GM21723 (cell line): Measurements from ENCODE around the gene CCR9.
A peak's percentile ranks its signal among the peaks of the same experiment; 100 is the strongest.
"Not testable (repeated sequence)": the region's sequence is repeated elsewhere in the genome, so short reads cannot be mapped to it uniquely, and the experiment has no call there.

ENCODE experiments used
- ATAC-seq: cut with Tn5 transposase; IDR thresholded peaks from one replicate; pipeline ENCODE4 v1.9.1; 2021; ENCODE audit warnings: mild to moderate bottlenecking, moderate library complexity; ENCODE audit not compliant: unreplicated experiment

The CCR9 gene, protein sequence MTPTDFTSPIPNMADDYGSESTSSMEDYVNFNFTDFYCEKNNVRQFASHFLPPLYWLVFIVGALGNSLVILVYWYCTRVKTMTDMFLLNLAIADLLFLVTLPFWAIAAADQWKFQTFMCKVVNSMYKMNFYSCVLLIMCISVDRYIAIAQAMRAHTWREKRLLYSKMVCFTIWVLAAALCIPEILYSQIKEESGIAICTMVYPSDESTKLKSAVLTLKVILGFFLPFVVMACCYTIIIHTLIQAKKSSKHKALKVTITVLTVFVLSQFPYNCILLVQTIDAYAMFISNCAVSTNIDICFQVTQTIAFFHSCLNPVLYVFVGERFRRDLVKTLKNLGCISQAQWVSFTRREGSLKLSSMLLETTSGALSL

DNA sequence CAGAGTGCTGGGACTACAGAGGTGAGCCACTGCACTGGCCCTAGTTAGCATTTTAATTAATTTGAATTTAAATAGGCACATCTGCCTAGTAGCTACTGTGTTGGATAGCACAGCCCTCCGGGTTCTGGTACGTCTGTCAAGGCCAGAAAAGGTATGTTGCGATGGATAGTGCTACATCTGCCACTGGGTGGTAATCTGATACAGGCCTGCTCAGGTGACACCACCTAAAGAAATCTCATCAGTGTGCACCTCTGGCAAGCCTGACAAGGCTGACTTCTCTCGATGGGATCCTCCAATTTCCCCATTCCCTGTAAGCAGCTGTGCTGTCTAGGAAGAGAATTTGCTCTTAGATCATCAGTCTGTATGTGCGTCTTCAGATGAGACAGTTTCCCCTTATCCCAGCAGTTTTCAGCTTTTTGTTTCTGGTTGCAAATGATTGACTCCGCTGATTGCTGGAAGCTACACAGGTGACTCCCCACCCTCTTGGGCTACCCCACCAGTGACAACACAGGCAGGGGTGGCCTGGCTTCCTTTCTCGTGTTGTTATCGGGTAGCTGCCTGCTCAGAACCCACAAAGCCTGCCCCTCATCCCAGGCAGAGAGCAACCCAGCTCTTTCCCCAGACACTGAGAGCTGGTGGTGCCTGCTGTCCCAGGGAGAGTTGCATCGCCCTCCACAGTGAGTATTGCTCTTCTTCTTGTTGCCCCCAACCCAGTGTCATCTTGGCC, at the start of gene CCR9:
TSS of gene CCR9 (plus strand) at position 565 of the 727 bp plus-strand sequence. CDS start 8,391 bp downstream, outside the sequence.
- no peak for ATAC-seq

DNA sequence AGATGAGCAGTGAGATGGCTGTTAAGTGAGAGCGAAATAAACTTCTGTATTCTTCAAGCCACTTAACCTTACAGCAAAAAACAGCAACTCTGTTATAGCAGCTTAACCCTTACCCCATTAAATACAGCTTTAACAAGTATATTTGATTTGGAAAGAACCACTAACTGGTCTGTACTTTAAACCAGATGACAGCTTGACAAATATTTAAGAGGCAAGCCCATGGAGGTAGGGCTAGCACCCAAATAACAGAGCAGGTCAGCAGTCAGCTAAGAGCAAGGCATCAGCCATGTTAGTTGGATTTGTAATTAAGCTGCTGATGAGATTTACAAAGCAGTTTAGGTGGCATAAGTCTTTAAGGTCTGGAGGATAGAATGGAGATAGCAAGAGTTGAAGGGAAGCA, 47.9 kb upstream of the CCR9 start:
- ATAC-seq: no peak

DNA sequence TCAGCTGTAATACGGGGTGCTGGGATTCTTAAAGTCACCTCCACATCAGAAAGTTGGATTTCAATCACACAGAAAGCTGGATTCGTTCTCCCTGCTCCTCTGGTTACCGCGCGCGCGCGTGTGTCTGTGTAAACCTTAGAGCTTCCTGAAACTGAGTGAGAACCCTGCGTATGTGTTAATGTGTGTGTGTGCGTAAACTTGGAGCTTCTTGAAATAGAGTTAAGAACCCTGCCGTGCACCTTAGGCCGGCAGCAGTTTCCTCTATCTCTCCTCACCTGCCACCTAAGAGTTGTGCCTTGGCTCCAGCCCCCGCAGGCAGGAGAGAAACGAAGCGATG, 45.0 kb upstream of the CCR9 start:
- ATAC-seq: no peak

DNA sequence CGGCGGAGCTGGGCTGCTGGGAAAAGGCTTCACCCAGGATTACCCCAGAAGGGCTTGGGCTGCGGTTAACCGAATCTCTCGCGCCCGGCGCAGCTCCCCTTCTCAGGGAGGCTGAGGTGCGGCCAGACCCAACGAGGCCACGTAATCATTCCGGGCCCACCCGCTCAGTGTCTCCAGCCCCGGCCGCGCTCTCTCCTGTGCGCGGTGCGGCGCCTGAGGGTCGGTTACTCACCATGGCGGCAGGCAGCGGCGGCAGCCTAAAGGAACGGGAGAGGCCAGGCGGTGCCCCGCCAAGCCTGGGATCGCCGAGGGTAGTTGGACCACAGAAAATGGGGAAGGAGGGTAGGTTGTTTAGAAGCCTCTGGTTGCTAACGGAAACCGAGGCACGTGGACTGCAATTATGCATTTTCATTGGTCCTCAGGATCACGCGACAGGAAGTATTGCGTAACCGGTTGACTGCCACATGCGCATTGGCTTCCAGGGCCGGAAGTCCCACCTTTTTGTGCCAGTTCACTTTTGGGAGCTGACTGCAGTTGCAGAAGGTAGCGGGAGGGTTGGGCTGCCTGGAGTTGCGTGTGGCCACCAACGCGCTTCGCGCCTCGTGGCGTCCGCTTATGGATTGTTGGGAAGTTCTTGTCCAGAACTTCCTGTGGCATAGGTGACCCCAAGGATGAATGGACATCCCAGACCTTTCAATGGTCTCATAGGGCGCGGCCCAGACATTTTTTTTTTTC, 44.4 kb upstream of the CCR9 start, which contains the start of gene LZTFL1:
TSS of gene LZTFL1 (minus strand) at position 363 of the 735 bp plus-strand sequence. CDS start at position 235, 128 bp downstream.
- peak; percentile 95 for ATAC-seq

DNA sequence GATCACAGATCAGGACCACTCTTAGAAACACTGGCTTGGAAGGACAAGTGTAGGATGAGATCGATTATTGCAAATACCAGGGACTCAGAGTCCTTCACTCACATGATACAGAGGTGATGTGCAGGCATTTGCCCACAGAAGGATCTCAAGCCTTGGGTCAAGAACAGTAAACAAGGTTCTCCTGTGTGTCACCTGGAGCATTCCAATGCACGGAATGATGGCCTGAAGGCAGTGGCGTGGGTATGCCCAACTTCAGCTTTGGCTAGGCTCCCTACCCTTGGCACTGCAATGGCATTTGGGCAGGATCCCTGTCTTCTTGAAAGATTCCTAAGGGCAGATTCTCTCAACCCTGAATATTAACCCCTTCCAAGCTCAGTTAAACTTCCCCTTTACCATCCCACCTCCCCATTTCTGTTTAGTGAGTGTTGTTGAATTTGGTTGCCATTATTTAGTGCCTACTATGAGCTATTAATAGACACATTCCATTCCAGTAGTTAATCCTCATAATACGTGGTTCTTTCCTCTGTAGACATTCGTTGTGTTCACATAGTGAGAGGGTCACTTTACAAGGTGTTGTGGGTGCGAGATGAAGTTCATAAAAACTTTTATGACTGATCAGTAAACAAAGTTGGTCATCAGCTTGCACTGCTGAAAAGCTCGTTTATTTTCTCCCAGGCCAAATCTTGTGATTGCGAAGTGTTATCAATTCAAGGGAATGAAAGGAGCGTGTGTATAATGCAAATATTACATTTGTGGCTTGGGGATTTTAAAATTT, 43.3 kb upstream of the CCR9 start:
- ATAC-seq: no peak

DNA sequence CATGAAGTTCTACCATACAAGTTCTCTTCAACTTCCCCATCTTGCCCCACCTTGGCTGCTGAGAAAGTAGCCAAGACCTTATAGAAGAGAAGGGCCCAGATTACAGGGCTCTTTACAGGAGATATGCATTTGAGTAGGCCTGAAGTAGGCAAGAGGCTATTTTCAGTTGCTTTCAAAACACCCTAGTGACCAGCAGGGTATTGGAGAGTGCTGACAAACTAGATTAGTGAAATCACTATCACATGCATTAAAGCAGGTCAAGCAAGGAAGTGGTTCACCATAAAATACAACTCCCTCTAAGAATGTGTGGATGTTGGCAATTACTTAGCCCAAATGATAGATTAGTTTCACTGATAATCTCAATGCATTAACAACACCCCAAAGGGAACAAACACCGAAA, 41.7 kb upstream of the CCR9 start:
- ATAC-seq: no peak

DNA sequence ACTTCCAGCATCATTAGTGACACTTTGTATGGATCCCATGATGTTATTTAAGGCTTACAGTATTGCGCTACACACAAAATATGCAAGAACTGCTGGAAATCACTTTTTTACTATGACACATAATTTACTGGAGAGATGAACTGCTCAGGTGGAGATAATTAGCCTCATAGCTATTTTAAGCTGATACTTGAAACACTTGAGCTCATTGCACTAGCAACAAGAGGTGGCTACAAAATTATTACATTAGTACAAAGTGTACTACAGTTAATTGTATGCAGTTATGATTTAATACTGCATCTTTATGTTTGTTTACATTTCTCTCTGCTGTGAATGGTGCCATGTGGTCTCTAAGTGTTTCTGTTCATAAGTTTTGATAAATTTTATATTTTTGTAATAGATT, 38.0 kb upstream of the CCR9 start:
- no peak for ATAC-seq

DNA sequence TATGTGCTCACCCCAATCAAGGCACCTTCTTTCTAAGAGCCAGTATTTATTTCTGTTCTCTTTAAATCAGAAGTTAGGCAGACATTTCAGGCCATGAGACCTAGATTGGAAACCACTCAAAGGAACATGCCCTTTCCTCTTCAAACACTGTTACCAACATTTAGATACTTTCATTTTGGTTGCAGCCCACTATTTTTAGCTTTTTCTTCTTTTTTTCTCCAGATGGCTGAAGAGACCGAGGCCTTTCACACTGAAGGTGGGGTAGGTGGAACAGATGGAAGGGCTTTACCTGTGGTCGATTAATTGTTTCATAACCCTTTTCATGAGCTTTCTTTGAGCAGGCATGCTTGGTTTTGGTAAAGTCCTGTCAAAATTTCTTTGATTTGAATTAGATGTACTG, 33.5 kb upstream of the CCR9 start:
- peak; percentile 68 for ATAC-seq

DNA sequence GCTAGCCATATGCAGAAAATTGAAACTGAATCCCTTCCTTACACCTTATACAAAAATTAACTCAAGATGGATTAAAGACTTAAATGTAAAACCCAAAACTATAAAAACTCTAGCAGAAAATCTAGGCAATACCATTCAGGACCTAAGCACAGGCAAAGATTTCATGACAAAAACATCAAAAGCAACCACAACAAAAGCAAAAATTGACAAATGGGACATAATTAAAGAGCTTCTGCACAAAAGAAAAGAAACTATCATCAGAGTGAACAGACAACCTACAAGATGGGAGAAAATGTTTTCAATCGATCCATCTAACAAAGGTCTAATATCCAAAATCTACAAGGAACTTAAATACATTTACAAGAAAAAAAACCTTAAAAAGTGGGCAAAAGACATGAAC, 30.0 kb upstream of the CCR9 start:
- not testable (repeated sequence) for ATAC-seq

DNA sequence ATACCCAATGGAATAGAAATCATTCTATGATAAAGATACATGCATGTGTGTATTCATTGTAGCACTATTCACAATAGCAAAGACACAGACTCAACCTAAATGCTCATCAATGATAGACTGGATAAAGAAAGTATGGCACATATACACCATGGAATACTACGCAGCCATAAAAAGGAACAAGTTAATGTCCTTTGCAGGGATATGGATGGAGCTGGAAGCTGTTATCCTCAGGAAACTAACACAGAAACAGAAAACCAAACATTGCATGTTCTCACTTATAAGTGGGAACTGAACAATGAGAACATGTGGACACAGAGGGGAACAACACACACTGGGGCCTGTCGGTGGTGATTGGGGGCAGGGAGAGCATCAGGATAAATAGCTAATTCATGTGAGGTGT, 29.3 kb upstream of the CCR9 start:
- ATAC-seq: not testable (repeated sequence)

DNA sequence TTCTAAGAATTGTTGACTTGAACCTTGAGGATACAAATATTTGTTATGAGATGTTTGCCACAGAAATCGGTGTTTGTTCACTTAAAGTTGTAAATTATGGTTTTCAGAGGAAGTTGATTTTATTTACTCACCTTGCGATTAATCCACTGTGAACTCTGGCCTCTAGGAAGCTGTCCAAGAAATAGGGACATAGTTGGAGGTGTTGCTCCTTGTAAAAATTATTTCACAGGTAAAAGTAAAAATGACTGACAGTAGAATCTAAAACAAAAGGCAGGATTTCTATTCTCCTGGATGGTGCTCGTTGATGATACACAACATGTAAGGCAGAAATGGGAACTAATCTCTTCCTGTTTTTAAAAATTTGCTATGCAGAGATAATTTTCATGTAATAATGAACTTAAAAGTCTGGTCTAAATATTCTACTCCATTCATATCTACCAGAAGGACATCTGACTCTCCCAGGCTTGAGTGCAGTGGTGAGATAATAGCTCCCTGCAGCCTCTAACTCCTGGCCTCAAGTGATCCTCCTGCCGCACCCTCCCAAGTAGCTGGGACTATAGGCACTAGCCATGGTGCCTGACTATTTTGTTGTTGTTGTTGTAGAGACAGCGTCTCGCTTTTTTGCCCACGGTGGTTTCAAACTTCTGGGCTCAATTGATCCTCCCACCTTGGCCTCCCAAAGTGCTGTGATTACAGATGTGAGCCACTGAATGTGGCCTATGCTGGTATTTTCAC, 27.4 kb upstream of the CCR9 start:
- no peak for ATAC-seq

DNA sequence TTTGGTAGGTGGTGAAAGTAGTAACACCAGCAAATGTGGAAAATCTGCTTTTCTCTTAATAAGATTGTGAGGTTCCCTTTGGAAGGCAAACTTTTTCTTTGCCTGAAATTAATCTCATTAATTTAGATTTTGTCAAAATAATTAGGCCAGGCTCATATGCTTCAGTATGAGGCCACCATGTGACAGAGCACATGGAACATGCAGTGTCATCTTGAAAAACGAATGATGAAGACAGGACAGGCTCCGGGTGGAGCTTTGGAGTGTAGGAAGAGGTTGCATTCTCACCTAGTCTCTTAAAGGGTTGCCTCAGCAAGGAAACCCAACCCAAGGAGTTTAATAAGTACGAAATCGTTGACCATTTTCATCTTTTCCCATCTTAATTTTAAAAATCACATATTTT, 25.9 kb upstream of the CCR9 start:
- no peak for ATAC-seq

DNA sequence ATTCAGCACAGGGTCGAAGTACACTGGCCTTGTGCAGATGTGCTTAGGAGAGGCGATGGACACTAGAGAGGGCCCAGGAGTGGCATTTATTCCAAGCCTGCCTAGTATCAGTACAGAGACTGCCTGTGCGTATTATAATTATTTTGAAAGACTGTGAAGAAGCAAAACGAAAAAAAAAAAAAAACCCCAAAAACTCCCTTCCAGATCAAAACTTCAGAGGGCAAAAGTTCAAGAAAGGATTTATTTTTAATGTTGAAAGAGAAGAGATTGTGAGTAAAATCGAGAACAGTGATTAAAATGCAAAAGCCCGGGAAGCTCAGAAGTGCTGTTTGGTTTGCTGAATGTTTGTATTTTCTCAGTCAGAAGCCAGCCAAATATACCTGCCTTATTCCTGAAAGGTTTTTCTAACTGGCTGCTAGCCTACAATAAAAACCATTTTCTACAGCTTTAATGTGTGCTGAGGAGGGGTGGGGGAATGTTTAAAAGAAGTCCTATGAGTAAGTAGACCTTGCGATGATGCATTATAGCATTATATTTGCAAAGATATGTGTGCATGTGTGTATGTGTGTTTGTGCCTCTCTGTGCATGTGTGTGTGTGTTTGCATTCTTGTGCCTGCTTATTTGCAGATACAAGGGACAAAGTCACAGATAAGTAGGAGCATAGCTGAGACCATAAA, 25.2 kb upstream of the CCR9 start:
- ATAC-seq: peak; percentile 71

DNA sequence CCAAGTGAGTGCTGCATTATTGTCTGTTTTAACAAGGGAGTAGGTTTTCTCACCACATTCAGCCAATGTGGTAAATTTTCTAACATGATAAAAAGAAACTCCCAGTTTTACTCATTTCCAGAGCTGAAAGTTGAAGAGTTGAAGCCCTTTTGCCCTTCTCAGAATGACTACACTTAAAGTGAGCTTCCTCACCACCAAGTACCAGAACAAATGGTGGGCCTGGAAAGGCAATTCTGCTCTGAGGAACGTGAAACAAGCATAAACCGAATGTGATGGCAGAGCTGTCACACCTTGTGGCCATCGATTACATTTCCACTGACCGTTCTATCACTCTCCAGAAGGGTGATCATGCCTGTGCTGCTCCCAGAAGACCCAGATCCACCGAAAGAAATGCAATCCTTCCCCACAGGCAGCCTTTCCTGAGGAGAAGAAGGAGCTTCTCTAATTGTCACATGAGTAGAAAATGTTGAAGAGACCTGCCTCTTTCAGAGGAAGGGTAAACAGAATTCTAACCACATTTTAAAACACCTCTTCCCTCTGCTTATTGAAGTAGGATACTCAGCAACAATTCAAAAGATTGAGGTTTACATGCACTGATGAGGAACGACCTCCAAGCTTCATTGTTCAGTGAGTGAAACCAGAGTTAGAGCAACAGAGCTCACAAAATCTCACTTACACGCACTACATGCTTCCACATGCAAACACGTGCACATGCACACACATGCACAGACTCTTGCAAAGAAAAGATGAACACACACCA, 21.4 kb upstream of the CCR9 start:
- peak; percentile 62 for ATAC-seq

DNA sequence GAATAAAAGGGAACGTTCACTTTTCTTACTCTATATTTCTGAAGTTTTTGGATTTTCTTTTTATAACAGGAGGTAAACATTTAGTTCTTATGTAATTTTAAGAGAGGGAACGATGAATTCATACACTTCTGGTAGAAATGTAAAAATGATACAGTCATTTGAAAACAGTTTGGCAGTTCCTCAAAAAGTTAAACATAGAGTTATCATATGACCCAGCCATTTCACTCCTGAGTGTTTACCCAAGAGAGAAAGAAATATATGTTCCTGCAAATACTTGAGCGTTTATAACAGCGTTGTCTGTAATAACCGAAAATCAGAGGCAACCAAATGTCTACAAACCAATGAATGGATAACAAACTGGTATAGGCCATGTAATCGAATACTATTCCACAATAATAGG, 20.8 kb upstream of the CCR9 start:
- no peak for ATAC-seq

DNA sequence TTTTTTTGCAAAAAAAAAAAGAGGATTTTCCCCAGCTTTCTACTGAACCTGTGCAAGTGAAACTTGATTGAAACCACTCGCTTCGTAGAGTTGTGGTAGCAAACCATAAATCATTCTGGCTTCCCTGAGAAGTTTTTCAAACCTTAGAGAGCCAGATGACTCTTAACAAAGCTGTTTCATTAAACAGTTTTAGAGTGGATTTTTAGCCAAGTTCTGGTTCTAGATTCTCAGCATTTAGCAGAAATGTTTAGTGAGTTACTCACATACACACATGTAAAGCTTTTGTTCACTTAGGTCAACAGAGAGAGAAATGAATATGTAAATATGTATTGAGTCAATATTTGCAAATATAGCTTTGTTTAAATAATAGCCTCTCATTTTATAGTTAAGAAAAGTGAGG, 18.1 kb upstream of the CCR9 start:
- no peak for ATAC-seq

DNA sequence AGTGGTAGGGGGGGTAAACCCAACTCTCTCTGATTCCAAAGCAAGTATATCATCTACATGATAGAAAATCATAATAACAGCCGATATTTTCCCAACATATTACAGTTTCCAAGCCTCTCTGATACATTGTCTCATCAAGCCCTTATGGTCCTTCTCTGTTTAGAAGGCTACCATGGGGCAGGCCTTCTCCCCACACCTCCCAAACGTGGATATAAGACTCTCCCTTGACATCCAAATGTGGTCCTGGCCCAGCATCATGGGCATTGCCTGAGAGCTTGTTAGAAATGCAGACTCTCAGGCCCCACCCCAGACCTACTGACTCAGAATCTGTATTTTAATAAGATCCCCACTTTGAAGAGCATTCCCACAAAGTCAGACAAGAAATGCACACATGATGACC, 17.7 kb upstream of the CCR9 start:
- no peak for ATAC-seq

DNA sequence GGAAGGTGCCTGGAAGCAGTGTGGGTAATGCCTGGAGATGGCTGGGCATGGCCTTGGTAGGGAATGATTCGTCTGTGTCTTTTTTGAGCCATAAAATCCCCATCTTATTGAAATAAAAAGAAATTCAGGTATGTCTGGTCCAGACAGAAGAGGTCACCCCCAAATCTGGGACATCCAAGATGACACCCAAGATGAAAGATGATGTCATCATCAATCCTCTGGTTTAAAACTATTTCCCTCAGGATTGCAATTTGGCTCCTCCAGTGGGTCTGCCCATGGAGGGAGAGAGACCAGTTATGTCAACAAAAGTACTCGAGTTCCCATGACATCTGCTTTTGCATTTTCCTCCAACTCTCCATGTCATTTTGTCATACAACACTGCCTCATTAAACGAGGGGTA, 16.7 kb upstream of the CCR9 start:
- ATAC-seq: no peak

DNA sequence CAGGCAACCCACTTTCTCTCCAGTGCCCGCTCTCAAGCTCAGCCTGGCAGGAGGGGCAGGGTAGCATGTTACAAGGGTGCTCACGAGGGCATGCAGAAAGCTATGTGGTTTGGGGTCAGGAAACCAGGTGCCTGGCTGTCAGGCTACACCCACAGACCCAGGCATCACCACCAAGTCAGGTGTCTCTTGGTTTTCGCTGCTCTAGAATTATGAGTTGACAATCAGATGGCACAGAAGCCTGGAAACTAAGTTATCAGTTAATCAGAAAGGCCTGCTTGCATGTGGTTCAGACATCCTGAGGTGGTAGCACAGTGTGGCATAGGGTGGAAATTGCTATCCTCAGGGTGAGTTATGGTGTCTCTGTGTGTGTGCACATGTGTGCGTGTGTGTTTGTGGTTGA, 16.2 kb upstream of the CCR9 start:
- ATAC-seq: no peak
